HepG2 (cell line): ENCODE results near the gene CCDC195. TPM values are rescaled to one million over a fixed set of nuclear protein-coding genes. Genes with fewer than 3 reads are reported as not detected.

Experiments
- EEA1 ChIP-seq: sonication (generic); formaldehyde crosslinking; IDR thresholded peaks from 2 replicates; pipeline ENCODE4 v1.5.1; 2020; ENCODE audit warnings: mild to moderate bottlenecking, missing genetic modification reagents, borderline replicate concordance
- EED ChIP-seq: sonication (generic); formaldehyde crosslinking; IDR thresholded peaks from 2 replicates; pipeline ENCODE4 v1.5.0; 2020; ENCODE audit warnings: mild to moderate bottlenecking, missing genetic modification reagents
- FOXP1 ChIP-seq, 2 experiments: fragments of 450-650 bp in 1 of 2; IDR thresholded peaks; 2 replicates each; pipeline ENCODE4 v1.6.1; 2017 to 2018; ENCODE audit warnings: antibody characterized with exemption in 1 of 2
- NR2F1 ChIP-seq, 2 experiments: fragments of 450-650 bp in 1 of 2; formaldehyde crosslinking in 1 of 2; IDR thresholded peaks; 2 replicates each; pipeline versions ENCODE4 v1.5.0 to v1.6.1; 2016 to 2020; ENCODE audit warnings: mild to moderate bottlenecking in 1 of 2, missing compliant biosample characterization in 1 of 2, missing genetic modification reagents in 1 of 2, moderate library complexity in 1 of 2
- RBFOX2 ChIP-seq: fragments of 200-400 bp; formaldehyde crosslinking; IDR thresholded peaks from 2 replicates; pipeline ENCODE4 v1.6.1; 2017; ENCODE audit warnings: low read depth, mild to moderate bottlenecking, low read length
- RFX3 ChIP-seq: IDR thresholded peaks from 2 replicates; pipeline ENCODE4 v1.6.1; 2016; ENCODE audit warnings: missing biosample characterization, missing genetic modification reagents
- RNF2 ChIP-seq: fragments of 450-650 bp; conservative IDR thresholded peaks from 2 replicates; pipeline ENCODE4 v1.6.1; 2016; ENCODE audit warnings: low read depth
- SP140L ChIP-seq: sonication (generic); formaldehyde crosslinking; IDR thresholded peaks from 2 replicates; pipeline ENCODE4 v1.4.0; 2020; ENCODE audit warnings: missing genetic modification reagents, borderline replicate concordance
- XBP1 ChIP-seq: sonication (generic); formaldehyde crosslinking; IDR thresholded peaks from 2 replicates; pipeline ENCODE4 v1.5.0; 2020; ENCODE audit warnings: missing genetic modification reagents
- ZHX2 ChIP-seq, 2 experiments: sonication (generic) in 1 of 2; formaldehyde crosslinking in 1 of 2; IDR thresholded peaks; 2 replicates each; pipeline versions ENCODE4 v1.6.1 to v1.9.0; 2014 to 2022; ENCODE audit warnings: antibody characterized with exemption in 1 of 2, borderline replicate concordance in 1 of 2, inconsistent platforms in 1 of 2, low read depth in 1 of 2, missing genetic modification reagents in 1 of 2
- polyA plus RNA-seq, 8 experiments: library from polyadenylated mRNA; depleted of rRNA in 3 of 8; stranded (reverse) in 7 of 8; unstranded in 1 of 8; fragments of >200 nt; fragmentation: Illumina TruSeq in 4 of 8; extraction: Trizol in 4 of 8; gene quantifications; 2 replicates each; pipeline versions ENCODE4 v1.2.1 to v1.2.3, GENCODE V29; 2011 to 2016; ENCODE audit warnings: low read depth in 4 of 8, missing spikeins in 1 of 8, mixed read lengths in 1 of 8; ENCODE audit not compliant: insufficient read depth in 1 of 8
- total RNA-seq, 5 experiments: library from RNA; depleted of rRNA; stranded (reverse); fragments of >200 nt; fragmentation: Illumina TruSeq; extraction: Trizol; gene quantifications; 2 replicates each; pipeline ENCODE4 v1.2.3, GENCODE V29; 2016; ENCODE audit warnings: low read depth in 1 of 5

Gene CCDC195
- total and polyA plus RNA-seq, 2 of the 13 experiments (the other 11 are each of a cell fraction or from before 2014, with no cell fraction given): not detected

- TF ChIP-seq ZHX2 (IDR thresholded peaks at IDR 0.05; ENCODE audit: low read depth) (no peak), ZHX2 (CRISPR knock-in tag; IDR thresholded peaks at IDR 0.05; ENCODE audit: borderline replicate concordance) (no peak), SP140L (CRISPR knock-in tag) (no peak), FOXP1 (IDR thresholded peaks at IDR 0.05) (no peak), FOXP1 (CRISPR knock-in tag; IDR thresholded peaks at IDR 0.05) (no peak), XBP1 (CRISPR knock-in tag) (no peak), RNF2 (no peak), RFX3 (CRISPR knock-in tag) (no peak), EEA1 (CRISPR knock-in tag) (no peak), EED (CRISPR knock-in tag) (no peak), RBFOX2 (no peak), NR2F1 (CRISPR knock-in tag; IDR thresholded peaks at IDR 0.05) (no peak)
- TF ChIP-seq, all 625 proteins: peak for 0
These were observed 6.6 kb upstream of the CCDC195 start (continued) for GRCh38 chr2:224722770-224723169.
